PC-9 (cell line): Measurements from ENCODE around the gene DRD2. TPM values are rescaled to one million over a fixed set of nuclear protein-coding genes. Genes with fewer than 3 reads are reported as not detected.
A peak's percentile ranks its signal among the peaks of the same experiment; 100 is the strongest.

Experiments
- BruUV-seq: library from RNA; stranded (reverse); fragments of 400-500 nt; replicated peaks from 2 replicates; lab custom pipeline; 2021; lab: Mats Ljungman, UMichigan
- CTCF ChIA-PET: fragments of 300-600 bp; sonication (Branson Sonifier 250); formaldehyde crosslinking; loops from one replicate; lab custom pipeline; 2022; ENCODE audit warnings: antibody characterized with exemption; lab: Charles Lee
- POLR2A ChIA-PET: fragments of 300-600 bp; sonication (Branson Sonifier 250); formaldehyde crosslinking; loops from one replicate; lab custom pipeline; 2022; ENCODE audit warnings: antibody characterized with exemption; ENCODE audit not compliant: unreplicated experiment; lab: Charles Lee
- DNase-seq, 2 experiments: peaks; one replicate each; pipeline versions ENCODE4 v3.0.0 to v3.0.0-alpha.2; 2015 to 2022; ENCODE audit warnings: mixed read lengths in 1 of 2
- H2AFZ ChIP-seq: fragments of 200-600 bp; sonication (generic); 2 replicates; pipeline ENCODE4 v1.8.1; 2017; ENCODE audit warnings: antibody characterized with exemption
- H3F3A ChIP-seq: fragments of 200-600 bp; sonication (generic); 2 replicates; pipeline ENCODE4 v1.8.1; 2017; ENCODE audit warnings: antibody characterized with exemption, mild to moderate bottlenecking, low read depth; ENCODE audit not compliant: insufficient read depth
- H3K27ac ChIP-seq: fragments of 200-600 bp; sonication (generic); 2 replicates; pipeline ENCODE4 v1.6.1; 2016; ENCODE audit warnings: mixed run types
- H3K27me3 ChIP-seq: fragments of 200-600 bp; sonication (generic); 2 replicates; pipeline ENCODE4 v1.6.1; 2016; ENCODE audit warnings: low read depth, mixed run types; ENCODE audit not compliant: insufficient read depth
- H3K36me3 ChIP-seq: fragments of 200-600 bp; sonication (generic); 2 replicates; pipeline ENCODE4 v1.6.1; 2016; ENCODE audit warnings: low read depth, mixed run types
- H3K4me1 ChIP-seq: fragments of 200-600 bp; sonication (generic); replicated peaks from 2 replicates; pipeline ENCODE4 v1.6.1; 2016; ENCODE audit warnings: mixed run types; ENCODE audit not compliant: insufficient read depth
- H3K4me2 ChIP-seq: fragments of 200-600 bp; sonication (generic); 2 replicates; pipeline ENCODE4 v1.6.1; 2017; ENCODE audit warnings: mixed run types
- H3K4me3 ChIP-seq: fragments of 200-600 bp; sonication (generic); 2 replicates; pipeline ENCODE4 v1.6.1; 2016; ENCODE audit warnings: mixed run types
- H3K79me2 ChIP-seq: fragments of 200-600 bp; sonication (generic); 2 replicates; pipeline ENCODE4 v1.6.1; 2017; ENCODE audit warnings: low read depth, mixed run types
- H3K9me2 ChIP-seq: fragments of 200-600 bp; sonication (generic); 2 replicates; pipeline ENCODE4 v1.8.1; 2017; ENCODE audit warnings: mild to moderate bottlenecking; ENCODE audit not compliant: insufficient read depth
- H3K9me3 ChIP-seq: fragments of 200-600 bp; sonication (generic); 2 replicates; pipeline ENCODE4 v1.8.1; 2016; ENCODE audit warnings: low read depth; ENCODE audit not compliant: insufficient read depth
- H4K20me1 ChIP-seq: fragments of 200-600 bp; sonication (generic); 2 replicates; pipeline ENCODE4 v1.8.1; 2017; ENCODE audit not compliant: insufficient read depth
- CTCF ChIP-seq: fragments of 200-600 bp; sonication (generic); conservative IDR thresholded peaks from 2 replicates; pipeline ENCODE4 v1.6.1; 2017; ENCODE audit warnings: mixed run types, antibody characterized with exemption, mild to moderate bottlenecking, moderate library complexity
- EZH2 ChIP-seq: fragments of 200-600 bp; sonication (generic); IDR thresholded peaks from 2 replicates; pipeline ENCODE4 v1.8.0; 2017; ENCODE audit warnings: antibody characterized with exemption, low read depth
- intact Hi-C: fragments of 100-400 bp; cut with micrococcal nuclease; formaldehyde crosslinking; loops from one replicate; pipeline ENCODE4 v1.10.0; 2022; ENCODE audit not compliant: unreplicated experiment
- total RNA-seq: library from RNA; stranded (reverse); gene quantifications from 2 replicates; pipeline ENCODE4 v1.2.3, GENCODE V29; 2021

DRD2 gene
- total RNA-seq, 1 experiment from 2014 or later, result not detected

DNA sequence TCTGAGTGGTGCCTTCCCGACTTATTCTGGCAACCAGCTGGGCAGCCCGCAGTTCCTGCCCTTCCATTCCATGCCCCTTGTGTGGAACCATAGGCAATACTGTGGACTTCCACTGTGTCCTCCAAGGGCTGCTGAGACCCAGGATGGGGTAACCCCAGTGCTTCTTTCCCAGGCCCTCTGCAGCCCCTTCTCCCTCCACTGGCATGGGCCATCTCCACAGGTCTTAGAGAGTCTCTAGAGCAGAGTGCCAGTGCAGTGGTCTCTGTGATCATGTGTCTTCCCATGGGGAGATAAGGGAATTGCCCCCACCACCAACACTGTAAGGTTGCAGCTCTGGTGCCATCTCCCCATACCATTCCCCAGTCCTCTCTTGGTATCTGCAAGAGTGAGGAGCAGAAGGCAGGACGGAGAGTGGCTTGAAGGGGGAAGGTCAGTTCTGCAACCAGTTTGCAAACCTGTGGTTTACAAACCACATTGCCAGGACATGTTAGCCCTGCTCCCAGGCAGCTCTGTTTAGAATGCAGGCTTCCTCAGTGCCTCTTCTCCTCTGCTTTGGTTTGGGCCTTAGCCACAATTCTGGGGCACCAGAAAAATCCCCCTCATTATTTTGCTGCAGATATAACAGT lies 20.9 kb upstream of the DRD2 start:
- Histone ChIP-seq H3K79me2 (no peaks in the 10 kb centered on the region), H3K4me3 (no peak overlapping the region), H3F3A (no peaks in the 10 kb centered on the region), H3K4me1 (no peaks in the 10 kb centered on the region), H2AFZ (no peak overlapping the region), H3K27ac (no peak overlapping the region), H4K20me1 (0 out of 2 replicates have a peak, but pooled peaks cover 6% of the 10 kb centered on the region), H3K27me3 (peaks cover 57% of the 10 kb centered on the region), H3K36me3 (no peaks in the 10 kb centered on the region), H3K4me2 (no peak overlapping the region), H3K9me3 (no peaks in the 10 kb centered on the region), H3K9me2 (no peaks in the 10 kb centered on the region)
- no peak for TF ChIP-seq EZH2
- TF ChIP-seq CTCF, result no peak
- BruUV-seq, result no TSS peak
- intact Hi-C loops, result no loop called here
- POLR2A ChIA-PET, result no interaction called here
- CTCF ChIA-PET, result no interaction called here
- no peak for DNase-seq

DNA sequence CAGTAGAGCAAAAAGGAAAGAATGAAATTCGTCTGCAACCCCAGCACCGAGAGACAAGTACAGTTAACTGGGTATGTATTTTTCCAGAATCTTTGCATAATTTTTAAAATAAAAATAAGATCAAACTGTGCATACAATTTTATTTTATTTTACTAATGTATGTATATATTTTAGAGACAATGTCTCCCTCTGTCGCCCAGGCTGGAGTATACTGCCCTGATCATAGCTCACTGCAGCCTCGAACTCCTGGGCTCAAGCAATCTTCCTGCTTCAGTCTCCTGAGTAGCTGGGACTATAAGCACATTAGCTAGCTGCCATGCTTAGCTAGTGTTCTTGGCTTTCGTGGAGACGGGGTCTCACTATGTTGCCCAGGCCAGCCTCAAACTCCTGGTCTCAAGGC lies 18.8 kb upstream of the DRD2 start:
- no peaks in the 10 kb centered on the region for H3K9me3 ChIP-seq
- no peaks in the 10 kb centered on the region for H3F3A ChIP-seq
- no peak for DNase-seq
- no peaks in the 10 kb centered on the region for H3K4me1 ChIP-seq
- H3K36me3 ChIP-seq, result no peaks in the 10 kb centered on the region
- no peak overlapping the region for H2AFZ ChIP-seq
- 0 out of 2 replicates have a peak, but pooled peaks cover 6% of the 10 kb centered on the region for H4K20me1 ChIP-seq
- CTCF ChIA-PET, result no interaction called here
- intact Hi-C loops, result no loop called here
- H3K27ac ChIP-seq, result no peak overlapping the region
- no peak overlapping the region for H3K4me2 ChIP-seq
- TF ChIP-seq EZH2, result no peak
- peak; percentile 52 for TF ChIP-seq CTCF
- no peak overlapping the region for H3K4me3 ChIP-seq
- no peaks in the 10 kb centered on the region for H3K79me2 ChIP-seq
- peaks cover 48% of the 10 kb centered on the region for H3K27me3 ChIP-seq
- H3K9me2 ChIP-seq, result no peaks in the 10 kb centered on the region
- POLR2A ChIA-PET, result interaction anchor here (0.5 kb wide), 1 partner anchor 1275 kb away, joined by 7 read pairs; no protein-coding TSS in a partner anchor
- BruUV-seq, result no TSS peak

DNA sequence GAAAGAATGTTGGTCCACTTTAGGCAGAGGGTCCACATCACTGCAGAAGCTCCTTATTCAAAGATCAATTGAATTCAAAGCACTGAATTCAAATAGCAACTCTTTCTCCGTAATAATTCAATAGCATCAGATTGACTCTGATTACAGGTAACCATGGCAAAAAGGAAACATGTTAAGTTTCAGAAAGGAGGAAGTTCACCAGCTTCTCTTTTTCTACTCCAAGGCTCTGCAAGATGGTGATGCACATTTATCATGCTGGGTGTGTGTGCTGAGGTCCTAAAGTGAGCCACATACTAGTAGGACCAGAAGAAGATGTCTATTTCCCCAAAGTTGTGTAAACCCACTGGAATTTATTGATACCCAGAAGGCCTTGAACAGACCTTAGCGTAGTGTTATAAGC lies 18.0 kb upstream of the DRD2 start:
- Histone ChIP-seq H4K20me1 (0 out of 2 replicates have a peak, but pooled peaks cover 6% of the 10 kb centered on the region), H3K27me3 (peaks cover 45% of the 10 kb centered on the region), H3K4me3 (no peak overlapping the region), H3K4me2 (no peak overlapping the region), H3K79me2 (no peaks in the 10 kb centered on the region), H3K9me3 (no peaks in the 10 kb centered on the region), H3K27ac (no peak overlapping the region), H3K36me3 (no peaks in the 10 kb centered on the region), H3K9me2 (no peaks in the 10 kb centered on the region), H3F3A (no peaks in the 10 kb centered on the region), H2AFZ (no peak overlapping the region), H3K4me1 (no peaks in the 10 kb centered on the region)
- ChIA-PET POLR2A (no interaction called here), CTCF (no interaction called here)
- DNase-seq, result no peak
- TF ChIP-seq CTCF, result no peak
- BruUV-seq, result no TSS peak
- intact Hi-C loops, result no loop called here
